Testis (tissue), 2 donors: ENCODE measurements around the gene ATP6V1G1.
"Not testable (repeated sequence)": the region's sequence is repeated elsewhere in the genome, so short reads cannot be mapped to it uniquely, and the experiment has no call there.

Source experiments
- POLR2A ChIP-seq: fragments of 450-650 bp; IDR thresholded peaks from one replicate; pipeline ENCODE4 v1.6.1; 2017; ENCODE audit warnings: antibody characterized with exemption, mild to moderate bottlenecking, moderate library complexity
- TF ChIP-seq, protein P1 (sequence below), 3 experiments: fragments of 450-650 bp in 2 of 3; fragments of 200-600 bp in 1 of 3; sonication (generic) in 1 of 3; IDR thresholded peaks; one replicate each; pipeline ENCODE4 v1.5.1; 2016 to 2019; ENCODE audit warnings: antibody characterized with exemption in 3 of 3, mild to moderate bottlenecking in 2 of 3, moderate library complexity in 1 of 3

- TF ChIP-seq, protein P1, sequence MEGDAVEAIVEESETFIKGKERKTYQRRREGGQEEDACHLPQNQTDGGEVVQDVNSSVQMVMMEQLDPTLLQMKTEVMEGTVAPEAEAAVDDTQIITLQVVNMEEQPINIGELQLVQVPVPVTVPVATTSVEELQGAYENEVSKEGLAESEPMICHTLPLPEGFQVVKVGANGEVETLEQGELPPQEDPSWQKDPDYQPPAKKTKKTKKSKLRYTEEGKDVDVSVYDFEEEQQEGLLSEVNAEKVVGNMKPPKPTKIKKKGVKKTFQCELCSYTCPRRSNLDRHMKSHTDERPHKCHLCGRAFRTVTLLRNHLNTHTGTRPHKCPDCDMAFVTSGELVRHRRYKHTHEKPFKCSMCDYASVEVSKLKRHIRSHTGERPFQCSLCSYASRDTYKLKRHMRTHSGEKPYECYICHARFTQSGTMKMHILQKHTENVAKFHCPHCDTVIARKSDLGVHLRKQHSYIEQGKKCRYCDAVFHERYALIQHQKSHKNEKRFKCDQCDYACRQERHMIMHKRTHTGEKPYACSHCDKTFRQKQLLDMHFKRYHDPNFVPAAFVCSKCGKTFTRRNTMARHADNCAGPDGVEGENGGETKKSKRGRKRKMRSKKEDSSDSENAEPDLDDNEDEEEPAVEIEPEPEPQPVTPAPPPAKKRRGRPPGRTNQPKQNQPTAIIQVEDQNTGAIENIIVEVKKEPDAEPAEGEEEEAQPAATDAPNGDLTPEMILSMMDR (IDR thresholded peaks at IDR 0.05), result not testable (repeated sequence)
- TF ChIP-seq POLR2A, result not testable (repeated sequence)
These were observed 14.2 kb downstream of the ATP6V1G1 start for GRCh38 chr9:114601787-114602186.
